Measurements from ENCODE around the gene PLXNA2. TPM values are rescaled to one million over a fixed set of nuclear protein-coding genes. Genes with fewer than 3 reads are reported as not detected.

PLXNA2 gene
- total RNA-seq, 1 experiment from 2014 or later = 0.06 TPM

GRCh38 chr1:208280681-208281450 is 36.7 kb upstream of the PLXNA2 start:
- POLR2A ChIA-PET (ENCODE audit: low non-redundant PET) = no interaction called here
- Histone ChIP-seq H3K27me3 (replicated peaks; ENCODE audit: insufficient read depth, low read depth, low read length, poor library complexity) (peaks cover 17% of the 10 kb centered on the region), H3K27ac (ENCODE audit: low read depth, low read length, poor library complexity, severe bottlenecking) (no peak overlapping the region), H3K9me3 (ENCODE audit: low read depth, low read length, poor library complexity, severe bottlenecking) (no peaks in the 10 kb centered on the region), H3K36me3 (ENCODE audit: insufficient read depth, low read length, poor library complexity, severe bottlenecking) (no peaks in the 10 kb centered on the region), H3K4me3 (ENCODE audit: low read depth, low read length, poor library complexity, severe bottlenecking) (no peak overlapping the region), H3K4me1 (ENCODE audit: insufficient read depth, low read length, poor library complexity, severe bottlenecking) (no peaks in the 10 kb centered on the region)
- no peak for TF ChIP-seq CTCF (conservative IDR thresholded peaks at IDR 0.05; ENCODE audit: low read depth, low read length)
- no peak for TF ChIP-seq EZH2 (IDR thresholded peaks at IDR 0.05; ENCODE audit: borderline replicate concordance, low read depth, low read length, poor library complexity, severe bottlenecking)
- CTCF ChIA-PET = no interaction called here
- intact Hi-C loops (cut with micrococcal nuclease; ENCODE audit: unreplicated experiment) = no loop called here
- no peak for DNase-seq (ENCODE audit: low spot score)
- no TSS peak for BruUV-seq (replicated peaks)

- no peak for DNase-seq (ENCODE audit: low spot score)
- Histone ChIP-seq H3K27ac (ENCODE audit: low read depth, low read length, poor library complexity, severe bottlenecking) (no peak overlapping the region), H3K36me3 (ENCODE audit: insufficient read depth, low read length, poor library complexity, severe bottlenecking) (no peaks in the 10 kb centered on the region), H3K4me1 (ENCODE audit: insufficient read depth, low read length, poor library complexity, severe bottlenecking) (no peaks in the 10 kb centered on the region), H3K4me3 (ENCODE audit: low read depth, low read length, poor library complexity, severe bottlenecking) (no peak overlapping the region), H3K27me3 (replicated peaks; ENCODE audit: insufficient read depth, low read depth, low read length, poor library complexity) (peaks cover 20% of the 10 kb centered on the region), H3K9me3 (ENCODE audit: low read depth, low read length, poor library complexity, severe bottlenecking) (no peaks in the 10 kb centered on the region)
- CTCF ChIA-PET = no interaction called here
- POLR2A ChIA-PET (ENCODE audit: low non-redundant PET) = no interaction called here
- no peak for TF ChIP-seq CTCF (conservative IDR thresholded peaks at IDR 0.05; ENCODE audit: low read depth, low read length)
- no peak for TF ChIP-seq EZH2 (IDR thresholded peaks at IDR 0.05; ENCODE audit: borderline replicate concordance, low read depth, low read length, poor library complexity, severe bottlenecking)
- BruUV-seq (replicated peaks) = no TSS peak
- intact Hi-C loops (cut with micrococcal nuclease; ENCODE audit: unreplicated experiment) = no loop called here
These were observed 35.8 kb upstream of the PLXNA2 start for GRCh38 chr1:208279826-208280588.

DNA sequence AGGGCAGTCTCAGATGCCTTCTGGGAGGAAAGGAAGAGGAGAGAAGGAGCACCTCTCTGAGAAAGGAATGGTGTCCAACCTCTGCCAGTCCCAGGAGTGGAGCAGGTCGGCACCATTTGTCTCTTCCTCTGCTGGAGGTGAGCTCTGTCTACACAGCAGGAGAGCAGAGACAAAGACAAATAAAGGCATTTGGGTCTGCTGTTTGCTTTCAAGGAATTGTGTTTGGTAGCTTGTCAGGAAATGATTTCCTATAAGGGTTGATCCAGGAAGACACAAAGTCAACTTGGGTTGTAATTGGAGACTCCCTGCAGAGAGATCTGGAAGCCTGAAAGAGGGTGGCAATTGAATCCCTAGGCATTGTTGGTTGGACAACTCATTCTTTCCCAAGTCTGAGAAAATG is 34.5 kb upstream of the PLXNA2 start:
- no peak for TF ChIP-seq EZH2 (IDR thresholded peaks at IDR 0.05; ENCODE audit: borderline replicate concordance, low read depth, low read length, poor library complexity, severe bottlenecking)
- no peak for TF ChIP-seq CTCF (conservative IDR thresholded peaks at IDR 0.05; ENCODE audit: low read depth, low read length)
- intact Hi-C loops (cut with micrococcal nuclease; ENCODE audit: unreplicated experiment) = no loop called here
- no peak overlapping the region for H3K27ac ChIP-seq (ENCODE audit: low read depth, low read length, poor library complexity, severe bottlenecking)
- no peak overlapping the region for H3K4me3 ChIP-seq (ENCODE audit: low read depth, low read length, poor library complexity, severe bottlenecking)
- BruUV-seq (replicated peaks) = no TSS peak
- no peaks in the 10 kb centered on the region for H3K36me3 ChIP-seq (ENCODE audit: insufficient read depth, low read length, poor library complexity, severe bottlenecking)
- ChIA-PET POLR2A (ENCODE audit: low non-redundant PET) (no interaction called here), CTCF (no interaction called here)
- no peaks in the 10 kb centered on the region for H3K4me1 ChIP-seq (ENCODE audit: insufficient read depth, low read length, poor library complexity, severe bottlenecking)
- peaks cover 28% of the 10 kb centered on the region for H3K27me3 ChIP-seq (replicated peaks; ENCODE audit: insufficient read depth, low read depth, low read length, poor library complexity)
- no peak for DNase-seq (ENCODE audit: low spot score)
- no peaks in the 10 kb centered on the region for H3K9me3 ChIP-seq (ENCODE audit: low read depth, low read length, poor library complexity, severe bottlenecking)
